Stimulated activated CD8-positive, alpha-beta memory T cell treated with anti-CD3 and anti-CD28 coated beads, Interleukin-4, amount 100 ng/mL, for 48 hours (primary cell): ENCODE data around the gene TESK2.
A peak's percentile ranks its signal among the peaks of the same experiment; 100 is the strongest.

Experiments used
- DNase-seq: peaks from one replicate; pipeline ENCODE4 v3.0.0-alpha.2; 2020

Gene TESK2

GRCh38 chr1:45331436-45332345 is 159.3 kb downstream of the TESK2 start:
- no peak for DNase-seq

GRCh38 chr1:45329445-45329844 is 161.5 kb downstream of the TESK2 start:
- no peak for DNase-seq

GRCh38 chr1:45328680-45329079 is 162.3 kb downstream of the TESK2 start:
- DNase-seq = no peak

- DNase-seq = no peak
Observed at GRCh38 chr1:45327644-45328515, 163.1 kb downstream of the TESK2 start.

GRCh38 chr1:45326627-45327623 is 164.0 kb downstream of the TESK2 start, which contains the start of gene HPDL:
Gene HPDL (plus strand): TSS chr1:45326895. CDS start chr1:45327149, 254 bp downstream.
- peak; percentile 86 for DNase-seq

GRCh38 chr1:45325851-45326506 is 165.0 kb downstream of the TESK2 start:
- no peak for DNase-seq

- peak; percentile 10 for DNase-seq
Observed at GRCh38 chr1:45322486-45323040, 168.4 kb downstream of the TESK2 start.

- no peak for DNase-seq
Observed at GRCh38 chr1:45321444-45321843, 169.5 kb downstream of the TESK2 start.

- DNase-seq = no peak
Observed at GRCh38 chr1:45319761-45320160, 171.2 kb downstream of the TESK2 start.

- no peak for DNase-seq
Observed at GRCh38 chr1:45317166-45317565, 173.8 kb downstream of the TESK2 start.

- no peak for DNase-seq
Observed at GRCh38 chr1:45314266-45314665, 176.7 kb downstream of the TESK2 start.

GRCh38 chr1:45306905-45307304 is 184.1 kb downstream of the TESK2 start:
- no peak for DNase-seq

GRCh38 chr1:45306319-45306718 is 184.6 kb downstream of the TESK2 start:
- DNase-seq = peak; percentile 66

- DNase-seq = no peak
Observed at GRCh38 chr1:45305231-45305630, 185.7 kb downstream of the TESK2 start.

GRCh38 chr1:45304311-45305081 is 186.5 kb downstream of the TESK2 start:
- DNase-seq = peak; percentile 44

- DNase-seq = peak; percentile 99
Observed at GRCh38 chr1:45303520-45304310, 187.2 kb downstream of the TESK2 start.

- no peak for DNase-seq
Observed at GRCh38 chr1:45302505-45303150, 188.3 kb downstream of the TESK2 start.

GRCh38 chr1:45300669-45300997 is 190.3 kb downstream of the TESK2 start:
- no peak for DNase-seq

GRCh38 chr1:45299981-45300668 is 190.8 kb downstream of the TESK2 start:
- peak; percentile 46 for DNase-seq
